Kidney glomerular epithelial cell (primary cell): ENCODE data around the gene OR2A1.
"Not testable (repeated sequence)": the region's sequence is repeated elsewhere in the genome, so short reads cannot be mapped to it uniquely, and the experiment has no call there.

Experiments used
- DNase-seq: peaks from one replicate; lab custom pipeline; 2025; lab: John Stamatoyannopoulos, UW

Gene OR2A1

GRCh38 chr7:144325868-144326267 lies 13.6 kb downstream of the OR2A1 start:
- not testable (repeated sequence) for DNase-seq

- DNase-seq, result not testable (repeated sequence)
Measured at GRCh38 chr7:144330044-144330443, 17.8 kb downstream of the OR2A1 start.

- not testable (repeated sequence) for DNase-seq
Measured at GRCh38 chr7:144331221-144331995, 19.2 kb downstream of the OR2A1 start.

GRCh38 chr7:144331996-144332288 lies 19.7 kb downstream of the OR2A1 start:
- DNase-seq, result not testable (repeated sequence)

GRCh38 chr7:144348625-144349024 lies 36.4 kb downstream of the OR2A1 start:
- DNase-seq, result not testable (repeated sequence)

GRCh38 chr7:144351667-144352066 lies 39.4 kb downstream of the OR2A1 start:
- DNase-seq, result not testable (repeated sequence)

GRCh38 chr7:144355176-144355822 lies 43.1 kb downstream of the OR2A1 start, which contains the start of gene ARHGEF5:
ARHGEF5 (plus strand) TSS chr7:144355402; CDS start chr7:144362670, 7,268 bp downstream.
- DNase-seq, result not testable (repeated sequence)

GRCh38 chr7:144356185-144356584 lies 44.0 kb downstream of the OR2A1 start:
- not testable (repeated sequence) for DNase-seq

- DNase-seq, result not testable (repeated sequence)
Measured at GRCh38 chr7:144356860-144357259, 44.6 kb downstream of the OR2A1 start.

GRCh38 chr7:144362061-144362460 lies 49.8 kb downstream of the OR2A1 start:
- DNase-seq, result not testable (repeated sequence)

GRCh38 chr7:144365523-144365922 lies 53.3 kb downstream of the OR2A1 start:
- DNase-seq, result not testable (repeated sequence)

- DNase-seq, result not testable (repeated sequence)
Measured at GRCh38 chr7:144367250-144367649, 55.0 kb downstream of the OR2A1 start.

GRCh38 chr7:144369221-144369620 lies 57.0 kb downstream of the OR2A1 start:
- DNase-seq, result not testable (repeated sequence)
